Stimulated activated CD4-positive, alpha-beta T cell treated with anti-CD3 and anti-CD28 coated beads, TNF-alpha, amount 100 ng/mL, for 48 hours (primary cell): ENCODE data around the gene GPR27.

ENCODE experiments used
- DNase-seq, 3 donors: peaks; one replicate each; pipeline ENCODE4 v3.0.0-alpha.2; 2020; ENCODE audit warnings: low read depth in 3 of 3

Gene GPR27

GRCh38 chr3:71732637-71733036 lies 21.0 kb upstream of the GPR27 start:
- no peak for DNase-seq

DNA sequence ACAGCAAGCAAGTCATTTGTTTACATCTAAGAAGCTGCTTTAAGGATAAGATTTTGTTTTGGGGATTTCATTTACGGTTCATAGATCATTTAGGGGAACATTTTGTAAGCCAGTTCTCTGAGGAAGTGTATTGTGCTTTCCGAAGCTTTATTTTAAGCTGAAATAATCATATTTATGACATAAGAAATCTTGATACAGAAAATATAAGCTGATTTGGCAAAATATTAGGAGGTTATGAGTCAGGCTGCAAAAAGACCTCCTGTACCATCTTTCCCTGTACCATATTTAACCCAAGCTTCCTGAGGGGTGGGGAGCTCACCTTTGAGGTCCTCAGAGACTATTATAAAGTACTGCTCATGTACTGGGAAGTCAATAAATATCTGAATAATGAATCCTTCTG lies 20.3 kb upstream of the GPR27 start:
- no peak for DNase-seq

DNA sequence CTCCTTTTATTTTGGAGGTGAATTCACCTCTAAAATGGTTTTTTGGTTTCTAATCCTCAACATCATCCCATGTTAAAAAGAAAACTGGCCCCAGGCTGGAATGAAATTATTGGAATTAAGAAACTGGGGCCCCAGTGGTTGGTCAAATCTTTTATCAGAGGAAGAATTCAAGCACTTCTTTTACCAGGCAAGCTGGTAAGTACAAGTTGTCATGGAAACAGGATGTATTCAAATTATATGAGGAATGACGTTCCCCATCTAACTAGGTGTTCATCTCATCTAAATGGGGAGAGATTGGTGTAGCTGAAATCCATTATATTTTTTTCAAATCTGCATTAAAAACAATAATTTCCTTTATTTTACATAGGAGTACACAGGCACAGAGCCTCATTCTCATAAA lies 18.8 kb upstream of the GPR27 start:
- DNase-seq = no peak

- no peak for DNase-seq
Measured at GRCh38 chr3:71742621-71743020, 11.0 kb upstream of the GPR27 start.

- no peak for DNase-seq
Measured at GRCh38 chr3:71744738-71745137, 8.9 kb upstream of the GPR27 start.

- no peak for DNase-seq
Measured at GRCh38 chr3:71751602-71752001, 2.1 kb upstream of the GPR27 start.

GRCh38 chr3:71752831-71753700 lies 589 bp upstream of the GPR27 start:
- DNase-seq = no peak

- no peak for DNase-seq
Measured at GRCh38 chr3:71754610-71755253, 1.1 kb downstream of the GPR27 start.

GRCh38 chr3:71758091-71758490 lies 4.4 kb downstream of the GPR27 start:
- DNase-seq = no peak

- DNase-seq = no peak
Measured at GRCh38 chr3:71759401-71759800, 5.7 kb downstream of the GPR27 start.

- DNase-seq = no peak
Measured at GRCh38 chr3:71760140-71760539, 6.5 kb downstream of the GPR27 start.

GRCh38 chr3:71763426-71763825 lies 9.8 kb downstream of the GPR27 start:
- DNase-seq = no peak

DNA sequence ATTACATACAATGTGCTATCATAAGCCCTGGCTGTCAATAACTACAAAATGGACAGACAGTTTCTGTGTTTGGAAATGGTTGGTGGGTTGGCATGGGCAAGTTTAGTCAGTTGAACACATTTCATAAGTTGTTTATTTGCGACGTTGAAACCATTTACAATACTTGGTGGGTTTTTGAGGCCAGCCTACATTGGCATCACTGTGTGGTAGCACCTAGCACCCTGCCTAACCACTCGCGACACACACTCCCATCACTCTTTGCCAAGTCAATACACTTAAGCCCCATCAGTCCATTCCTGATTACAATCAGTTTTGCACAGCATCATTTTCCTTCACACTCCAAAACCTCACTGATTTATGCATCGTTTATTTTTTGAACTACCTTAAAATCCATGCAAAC lies 17.5 kb downstream of the GPR27 start:
- DNase-seq = no peak

DNA sequence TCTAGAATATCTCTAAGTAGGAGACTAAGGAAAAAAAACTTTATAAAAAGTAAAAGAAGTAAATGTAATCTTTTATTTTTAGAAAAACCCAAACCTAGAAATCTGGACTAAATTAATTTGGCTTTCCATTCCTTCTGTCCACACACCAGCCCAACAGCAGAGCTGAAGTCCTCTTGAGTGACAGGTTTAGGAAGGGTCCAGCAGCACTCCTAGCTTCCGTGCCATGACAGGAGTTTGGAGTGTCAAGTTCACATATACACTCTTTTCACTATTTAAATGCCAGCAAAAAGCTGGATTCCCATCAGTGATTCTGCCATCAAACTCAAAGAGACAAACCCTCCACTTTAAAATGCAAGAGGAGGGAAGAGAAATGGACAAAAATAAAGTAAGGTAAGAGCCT lies 18.2 kb downstream of the GPR27 start:
- no peak for DNase-seq

GRCh38 chr3:71776538-71776937 lies 22.9 kb downstream of the GPR27 start:
- no peak for DNase-seq

DNA sequence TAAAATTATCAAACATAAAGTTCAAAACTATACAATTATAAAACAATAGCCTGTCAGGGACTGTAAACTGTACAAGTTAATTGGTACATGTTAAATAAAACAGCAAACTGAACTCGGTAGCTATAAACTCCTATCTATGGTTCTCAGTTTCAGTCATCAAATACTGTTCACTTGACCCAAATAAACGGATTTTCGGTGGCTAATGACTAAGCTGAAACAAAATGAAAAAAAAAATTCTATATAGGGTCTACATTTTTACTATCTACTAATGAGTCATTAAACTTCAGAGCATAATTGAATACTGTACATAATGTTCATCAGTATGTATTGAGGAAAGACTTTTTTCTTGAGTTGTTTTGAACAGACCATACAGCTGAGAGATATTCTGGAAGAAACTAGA lies 24.7 kb downstream of the GPR27 start:
- no peak for DNase-seq

GRCh38 chr3:71779674-71780377 lies 26.2 kb downstream of the GPR27 start:
- no peak for DNase-seq

DNA sequence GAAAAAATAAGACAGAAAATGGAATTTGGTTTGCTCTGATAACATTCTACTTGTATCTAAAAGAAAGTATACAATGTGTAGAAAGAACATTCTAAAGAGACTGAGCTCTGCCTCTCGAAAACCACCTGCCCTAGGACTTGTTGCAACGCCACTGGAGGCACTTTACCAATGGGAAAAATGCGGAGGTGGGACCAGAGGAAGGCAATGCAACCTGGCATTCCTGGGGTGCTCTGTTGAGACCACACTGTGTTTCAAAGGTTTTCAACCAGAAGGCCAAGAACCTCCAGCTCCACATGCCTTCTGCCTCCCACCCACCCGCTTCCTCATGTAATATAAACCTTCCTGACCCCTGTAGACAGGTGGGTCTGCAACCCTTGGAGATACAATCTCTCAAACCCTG lies 26.8 kb downstream of the GPR27 start:
- no peak for DNase-seq

DNA sequence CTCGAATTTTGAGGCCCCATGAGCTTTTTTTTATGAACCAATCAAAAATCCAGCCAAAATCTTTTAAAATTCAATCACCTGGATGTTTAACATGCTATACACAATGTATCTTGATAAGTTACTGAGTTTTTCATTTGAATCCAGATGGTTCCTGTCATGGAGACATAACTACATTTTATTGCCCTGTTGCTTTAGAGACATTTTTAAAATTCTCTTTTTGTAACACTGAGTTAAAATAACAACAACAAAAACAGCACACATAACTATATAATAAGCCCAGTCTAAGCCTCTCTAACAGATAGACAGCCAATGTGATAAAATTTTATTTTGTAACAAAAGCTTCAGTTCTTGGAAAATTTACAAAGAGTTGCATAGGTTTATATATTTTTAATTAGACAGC lies 29.5 kb downstream of the GPR27 start:
- no peak for DNase-seq

DNA sequence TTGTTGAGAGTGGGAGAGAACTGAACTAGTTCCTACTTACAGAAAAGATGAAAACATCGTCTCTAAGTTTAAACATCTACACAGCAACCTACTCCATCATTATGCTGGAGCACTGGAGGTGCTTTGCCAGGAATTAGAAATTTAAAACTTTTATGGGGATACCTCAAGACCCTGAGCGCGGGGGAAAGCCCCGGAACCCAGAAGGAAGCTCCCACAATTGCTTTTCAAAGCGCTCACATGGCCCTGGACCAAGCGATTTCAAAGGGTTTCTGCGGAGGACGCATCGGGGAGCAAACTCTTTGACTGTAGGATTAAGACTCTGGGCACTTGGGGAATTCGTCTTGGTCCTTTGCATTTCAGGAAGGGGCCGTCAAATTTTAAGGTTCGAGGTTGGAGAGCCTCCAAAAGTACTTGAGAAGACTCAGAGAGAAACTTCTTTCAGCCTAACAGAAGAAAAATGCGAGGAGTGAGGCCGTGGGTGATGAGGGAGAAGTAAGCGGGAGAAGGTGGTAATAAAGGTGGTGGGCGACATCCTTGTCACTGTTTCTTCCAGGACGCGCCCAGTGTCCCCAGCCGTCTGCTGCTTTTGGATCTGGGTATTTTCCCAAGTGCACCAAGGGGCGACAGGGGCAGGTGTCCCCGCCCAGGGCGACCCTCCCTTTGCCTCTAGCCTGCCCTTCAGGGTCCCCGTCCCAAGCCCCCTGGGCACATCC lies 30.7 kb downstream of the GPR27 start:
- DNase-seq = no peak

DNA sequence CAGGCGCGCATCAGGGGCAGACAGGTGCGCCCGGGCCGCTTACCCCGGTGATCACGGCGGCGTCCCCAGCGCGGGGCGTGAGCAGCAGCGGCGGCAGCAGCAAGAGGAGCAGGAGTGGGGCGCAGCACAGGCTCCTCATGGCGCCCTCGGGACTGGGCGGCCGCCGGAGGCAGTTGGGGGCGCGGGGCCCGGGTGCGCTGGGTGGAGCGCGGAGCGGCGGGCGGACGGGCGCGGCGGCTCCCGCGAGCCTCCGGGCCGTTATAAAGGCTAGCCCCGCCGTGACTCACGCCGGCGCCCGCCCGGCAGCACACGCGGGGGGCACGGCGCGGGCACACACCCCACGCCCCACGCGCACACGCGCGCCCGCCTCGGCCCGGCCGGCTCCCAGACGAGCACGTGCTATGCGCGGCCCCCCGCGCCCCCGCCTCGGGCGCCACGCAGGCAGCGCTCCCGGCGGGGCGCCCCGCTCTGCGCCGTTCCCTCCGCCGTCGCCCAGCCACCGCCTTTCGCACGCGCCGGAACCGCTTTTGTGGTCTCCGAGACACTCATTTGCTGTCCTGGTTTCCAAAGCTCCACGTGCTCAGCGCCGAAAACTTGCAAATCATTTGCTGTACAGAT lies 31.4 kb downstream of the GPR27 start, which contains the start of gene PROK2:
TSS of gene PROK2 (minus strand) at position 235 of the 618 bp plus-strand sequence. CDS start at position 139, 96 bp downstream.
- DNase-seq = peak in 1 of 3 donors; percentile 21
